Large intestine (tissue), 3 donors: ENCODE data around the gene SNRK. TPM values are rescaled to one million over a fixed set of nuclear protein-coding genes. Genes with fewer than 3 reads are reported as not detected.

Source experiments
- DNase-seq, 2 donors: peaks; one replicate each; pipeline versions ENCODE4 v3.0.0 to v3.0.0-alpha.2; 2013
- H3K27ac ChIP-seq: one replicate; pipeline ENCODE4 v1.5.1; 2013; ENCODE audit warnings: low read length
- H3K27me3 ChIP-seq: 2 replicates; pipeline ENCODE4 v1.6.1; 2013; ENCODE audit warnings: low read length; ENCODE audit not compliant: control insufficient read depth, insufficient read depth
- H3K36me3 ChIP-seq: 2 replicates; pipeline ENCODE4 v1.6.1; 2013; ENCODE audit warnings: low read length; ENCODE audit not compliant: control insufficient read depth, insufficient read depth
- H3K4me1 ChIP-seq: one replicate; pipeline ENCODE4 v1.6.1; 2013; ENCODE audit warnings: low read length; ENCODE audit not compliant: control insufficient read depth, insufficient read depth
- H3K4me3 ChIP-seq: one replicate; pipeline ENCODE4 v1.5.1; 2013; ENCODE audit warnings: low read length
- H3K9me3 ChIP-seq: one replicate; pipeline ENCODE4 v1.6.1; 2013; ENCODE audit warnings: mild to moderate bottlenecking, low read depth, low read length, moderate library complexity; ENCODE audit not compliant: control insufficient read depth
- WGBS: methylation state at CpG from one replicate; pipeline ENCODE4 v1.1.5; 2013; ENCODE audit warnings: low lambda C conversion rate; ENCODE audit not compliant: insufficient coverage; 5-methylcytosine and 5-hydroxymethylcytosine counted together
- polyA plus RNA-seq: library from polyadenylated mRNA; unstranded; fragments of 120-200 nt; gene quantifications from one replicate; pipeline ENCODE4 v1.2.1, GENCODE V29; 2013

Gene SNRK
- polyA plus RNA-seq, 1 donor = 30.3 TPM

DNA sequence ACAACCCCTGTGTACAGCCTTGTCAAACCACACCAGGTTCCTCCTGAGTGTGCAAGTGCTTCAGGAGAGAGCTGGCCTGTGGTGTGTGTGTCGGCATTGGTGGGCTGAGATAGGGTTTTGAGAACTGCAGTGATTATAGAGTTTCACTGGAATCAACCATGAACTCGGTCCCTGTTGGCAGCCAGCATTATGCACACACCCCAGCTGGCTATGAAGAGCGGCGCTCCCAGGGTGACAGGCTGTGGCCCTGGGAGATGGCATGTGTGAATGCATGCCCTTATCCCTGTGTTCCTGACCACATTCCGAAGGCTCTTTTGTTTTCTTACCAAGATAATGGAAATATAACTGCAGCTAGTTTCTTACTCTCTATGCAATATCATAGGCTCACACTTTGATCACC is 101.8 kb downstream of the SNRK start:
- Histone ChIP-seq H3K4me1 (no peaks in the 10 kb centered on the region), H3K36me3 (no peaks in the 10 kb centered on the region), H3K27ac (no peak overlapping the region), H3K4me3 (no peak overlapping the region), H3K27me3 (no peaks in the 10 kb centered on the region), H3K9me3 (no peaks in the 10 kb centered on the region)
- no CpG with 5 or more reads among the region's 5 CpGs for WGBS
- no peak for DNase-seq

DNA sequence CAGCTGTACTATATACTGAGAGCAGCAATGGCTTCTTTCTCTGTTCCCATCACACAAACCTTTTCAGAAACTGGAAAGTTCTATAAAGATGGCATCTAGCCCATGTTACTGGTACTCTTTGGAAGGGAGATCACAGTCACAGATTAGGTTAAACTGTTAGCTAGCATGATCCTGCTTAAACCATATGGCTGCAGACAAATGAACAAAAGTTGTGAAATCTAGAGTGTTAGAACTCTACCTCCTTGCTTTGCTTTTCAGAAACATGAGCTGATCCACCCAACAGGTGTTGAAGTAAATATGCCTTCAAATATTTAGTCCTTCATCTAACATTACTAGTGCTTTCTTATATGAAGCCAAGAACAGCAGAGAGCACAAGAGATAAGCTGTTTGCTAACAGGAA is 102.6 kb downstream of the SNRK start:
- Histone ChIP-seq H3K9me3 (no peaks in the 10 kb centered on the region), H3K27ac (no peak overlapping the region), H3K36me3 (no peaks in the 10 kb centered on the region), H3K4me3 (no peak overlapping the region), H3K4me1 (no peaks in the 10 kb centered on the region), H3K27me3 (no peaks in the 10 kb centered on the region)
- DNase-seq = no peak

DNA sequence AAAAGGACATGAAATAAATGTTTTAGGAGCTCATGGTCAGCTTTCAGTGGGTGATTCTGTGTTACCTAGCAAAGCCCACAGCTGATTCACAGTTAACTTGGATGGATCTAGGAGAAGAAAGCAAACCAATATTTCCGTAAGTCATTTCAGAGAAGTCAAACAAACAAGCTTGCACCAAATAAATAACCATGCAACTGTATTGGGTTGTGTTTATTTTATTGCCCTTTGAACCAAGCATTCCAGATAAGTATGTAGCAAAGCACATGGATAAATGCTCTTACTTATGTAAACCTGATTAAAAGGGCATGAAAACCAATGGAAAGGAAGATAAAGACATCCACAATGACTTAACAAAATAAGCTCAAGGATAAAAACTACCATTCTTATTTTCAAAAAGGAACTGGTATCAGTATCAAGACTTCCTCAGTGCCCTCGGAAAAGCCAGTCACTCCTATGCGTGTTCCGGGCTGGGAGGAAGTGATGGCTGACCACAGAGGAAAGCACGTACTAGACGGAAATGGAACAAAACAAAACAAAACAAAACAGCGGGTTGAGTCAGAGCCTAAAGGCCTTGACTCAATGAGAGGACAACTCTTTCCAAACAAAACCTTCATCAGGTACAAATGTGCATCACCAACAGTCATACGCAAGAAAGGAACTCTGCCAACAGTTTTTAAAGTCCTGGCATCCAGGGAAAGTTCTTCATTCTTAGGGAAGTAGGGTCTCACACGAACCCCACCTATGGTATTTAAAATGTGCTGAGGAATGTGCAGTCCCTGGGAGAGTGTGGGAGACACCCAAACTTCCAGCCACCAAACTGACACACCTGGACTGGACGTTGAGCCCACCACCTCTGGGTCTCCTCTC is 103.3 kb downstream of the SNRK start:
- DNase-seq = peak; percentile 18 to 23
- no peaks in the 10 kb centered on the region for H3K27me3 ChIP-seq

DNA sequence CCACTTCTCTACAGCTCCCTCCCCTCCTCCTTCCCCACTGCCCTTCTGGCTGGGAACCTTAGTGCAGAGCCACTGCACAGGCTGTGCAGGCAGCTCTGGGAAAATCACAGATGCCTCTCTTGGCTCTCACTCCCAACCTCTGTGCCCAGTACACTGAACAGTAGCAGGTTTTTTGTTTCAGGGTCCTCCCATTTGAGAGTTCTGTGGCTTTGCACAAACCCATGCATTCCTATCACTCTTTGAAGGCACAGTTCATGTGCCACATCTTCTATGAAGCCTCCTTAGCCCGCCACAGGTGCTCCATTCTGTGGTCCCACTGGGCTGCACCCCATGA is 103.9 kb downstream of the SNRK start:
- H3K9me3 ChIP-seq = no peaks in the 10 kb centered on the region
- no peak overlapping the region for H3K27ac ChIP-seq
- no CpG with 5 or more reads among the region's 1 CpG for WGBS
- DNase-seq = no peak
- no peaks in the 10 kb centered on the region for H3K36me3 ChIP-seq
- H3K4me3 ChIP-seq = no peak overlapping the region
- no peaks in the 10 kb centered on the region for H3K4me1 ChIP-seq
- H3K27me3 ChIP-seq = no peaks in the 10 kb centered on the region

More for the DNA sequence above, 103.3 kb downstream of the SNRK start:
- 90% methylated on average over 4 of the region's 10 CpGs for WGBS
- Histone ChIP-seq H3K4me3 (no peak overlapping the region), H3K27ac (no peak overlapping the region), H3K4me1 (no peaks in the 10 kb centered on the region), H3K36me3 (no peaks in the 10 kb centered on the region), H3K9me3 (no peaks in the 10 kb centered on the region)

DNA sequence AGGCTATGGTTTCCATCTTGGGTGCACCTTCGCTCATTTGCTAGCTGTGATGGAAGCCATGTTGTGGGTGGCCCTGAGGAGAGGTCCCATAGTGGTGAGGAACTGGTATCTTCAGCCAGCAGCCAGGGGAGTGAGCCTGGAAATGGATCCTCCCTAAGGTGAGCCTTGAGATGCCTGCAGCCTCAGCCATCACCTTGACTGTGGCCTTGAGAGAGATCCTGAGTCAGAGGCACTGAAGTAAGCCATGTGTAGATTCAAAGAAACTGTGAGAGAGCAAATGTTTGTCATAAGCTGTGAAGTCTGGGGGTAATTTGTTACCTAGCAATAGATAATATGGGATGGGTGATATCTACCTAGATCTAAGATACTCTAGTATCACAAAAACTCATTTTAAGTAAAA is 105.3 kb downstream of the SNRK start:
- Histone ChIP-seq H3K4me3 (no peak overlapping the region), H3K27me3 (no peaks in the 10 kb centered on the region), H3K9me3 (no peaks in the 10 kb centered on the region), H3K27ac (no peak overlapping the region), H3K4me1 (no peaks in the 10 kb centered on the region), H3K36me3 (no peaks in the 10 kb centered on the region)
- WGBS = no CpG with 5 or more reads among the region's 1 CpG
- DNase-seq = no peak

DNA sequence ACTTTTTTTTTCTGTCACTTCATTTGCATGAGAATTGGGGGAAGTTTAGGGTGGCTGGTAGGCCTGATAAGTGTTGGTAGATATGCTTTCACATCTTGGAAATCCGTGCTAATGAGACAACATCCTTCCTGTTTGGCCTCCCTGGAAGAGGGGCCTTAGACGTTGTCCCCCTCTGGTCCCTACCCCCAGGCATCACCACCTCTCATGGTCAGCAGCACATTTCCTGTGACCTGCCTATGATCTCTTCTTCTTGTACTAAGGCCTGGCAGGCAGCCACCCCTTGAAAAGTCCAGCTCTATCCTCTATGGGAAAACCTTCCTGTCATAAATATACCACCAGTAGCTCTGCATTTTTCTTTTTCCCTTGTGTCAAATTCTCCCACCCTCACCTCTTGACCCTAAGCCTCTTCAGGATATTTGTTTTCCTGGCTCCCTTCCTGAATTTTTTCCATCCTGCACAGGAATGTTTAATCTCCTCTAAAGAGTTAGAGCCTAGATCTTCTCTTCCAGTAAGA is 107.8 kb downstream of the SNRK start:
- H3K27ac ChIP-seq = no peak overlapping the region
- H3K4me1 ChIP-seq = no peaks in the 10 kb centered on the region
- no CpG with 5 or more reads among the region's 2 CpGs for WGBS
- H3K9me3 ChIP-seq = no peaks in the 10 kb centered on the region
- peak; percentile 7 to 26 for DNase-seq
- H3K27me3 ChIP-seq = no peaks in the 10 kb centered on the region
- no peaks in the 10 kb centered on the region for H3K36me3 ChIP-seq
- H3K4me3 ChIP-seq = no peak overlapping the region

DNA sequence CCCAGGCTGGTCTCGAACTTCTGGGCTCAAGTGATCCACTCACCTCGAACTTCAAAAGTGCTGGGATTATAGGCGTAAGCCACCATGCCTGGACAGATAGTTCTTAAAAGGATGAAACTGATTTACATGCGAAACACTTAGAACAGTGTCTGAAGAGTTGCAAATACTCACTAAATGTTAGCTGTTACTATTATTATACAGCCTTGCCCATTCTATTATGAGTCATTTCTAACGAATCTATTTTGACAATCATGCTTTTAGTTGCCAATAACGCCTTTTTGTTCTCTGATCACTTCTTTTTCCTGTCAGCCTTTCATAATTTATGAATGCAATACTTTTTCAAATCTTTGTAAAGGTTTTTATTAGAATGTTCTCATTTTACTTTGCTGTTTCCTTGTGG is 112.7 kb downstream of the SNRK start:
- no peak for DNase-seq
- no peaks in the 10 kb centered on the region for H3K9me3 ChIP-seq
- 86% methylated on average over 4 of the region's 6 CpGs for WGBS

DNA sequence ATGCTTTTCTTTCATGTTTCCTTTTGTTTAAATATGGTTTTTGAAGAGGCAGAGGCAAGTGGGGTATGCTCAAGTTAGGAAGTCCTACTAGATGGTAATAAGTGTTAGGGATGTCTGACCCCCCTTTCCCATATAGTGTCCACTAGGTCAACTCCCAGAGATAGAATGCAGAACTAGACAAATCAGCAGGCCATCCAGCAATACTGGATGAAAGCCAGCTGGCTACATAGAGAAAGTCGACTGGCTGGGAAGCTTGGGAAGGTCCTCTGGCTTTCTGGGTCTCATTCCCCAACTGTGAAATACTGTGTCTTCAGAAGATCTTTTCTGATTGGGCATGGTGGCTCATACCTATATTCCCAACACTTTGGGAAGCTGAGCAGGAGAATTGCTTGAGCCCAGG is 113.8 kb downstream of the SNRK start:
- Histone ChIP-seq H3K27me3 (no peaks in the 10 kb centered on the region), H3K9me3 (no peaks in the 10 kb centered on the region), H3K27ac (no peak overlapping the region), H3K4me1 (no peaks in the 10 kb centered on the region), H3K4me3 (no peak overlapping the region), H3K36me3 (no peaks in the 10 kb centered on the region)
- WGBS = no CpG with 5 or more reads among the region's 1 CpG
- DNase-seq = no peak

More for the DNA sequence above, 112.7 kb downstream of the SNRK start:
- Histone ChIP-seq H3K36me3 (no peaks in the 10 kb centered on the region), H3K4me3 (no peak overlapping the region), H3K4me1 (no peaks in the 10 kb centered on the region), H3K27ac (no peak overlapping the region), H3K27me3 (no peaks in the 10 kb centered on the region)

Other genes with a start within 250 kb of the SNRK start
- 13.5 TPM for gene POMGNT2, start 180.5 kb upstream of the SNRK start, polyA plus RNA-seq